GM12878 (cell line): ENCODE data around the gene TBC1D5.

ENCODE experiments used
- CTCF ChIP-seq, 3 experiments: IDR thresholded peaks in 2 of 3; conservative IDR thresholded peaks in 1 of 3; 2 replicates each; pipeline ENCODE4 v1.5.1; 2011; ENCODE audit warnings: low read depth in 3 of 3, low read length in 3 of 3, mild to moderate bottlenecking in 3 of 3, control low read depth in 2 of 3, moderate library complexity in 2 of 3, inconsistent platforms in 1 of 3, mixed read lengths in 1 of 3; ENCODE audit not compliant: control insufficient read depth in 2 of 3, insufficient read depth in 1 of 3; ENCODE audit errors: extremely low read depth in 1 of 3
- ELK1 ChIP-seq: IDR thresholded peaks from 2 replicates; pipeline ENCODE4 v1.6.1; 2012; ENCODE audit warnings: low read depth, low read length, improper control_type of control experiment
- FOXM1 ChIP-seq: IDR thresholded peaks from 2 replicates; pipeline ENCODE4 v1.6.1; 2012; ENCODE audit warnings: low read depth, mild to moderate bottlenecking, inconsistent platforms, low read length, moderate library complexity
- KDM1A ChIP-seq: fragments of 200-600 bp; sonication (generic); IDR thresholded peaks from 2 replicates; pipeline ENCODE4 v1.6.1; 2016; ENCODE audit warnings: borderline replicate concordance
- MXI1 ChIP-seq: fragments of 150-350 bp; IDR thresholded peaks from 2 replicates; pipeline ENCODE4 v1.6.1; 2011; ENCODE audit warnings: low read depth, mild to moderate bottlenecking, inconsistent platforms, low read length, improper control_type of control experiment
- POLR2A ChIP-seq: IDR thresholded peaks from 2 replicates; pipeline ENCODE4 v1.6.1; 2011; ENCODE audit warnings: low read depth, mild to moderate bottlenecking, low read length
- RAD21 ChIP-seq: IDR thresholded peaks from 2 replicates; pipeline ENCODE4 v1.6.1; 2011; ENCODE audit warnings: mild to moderate bottlenecking, low read depth, low read length, moderate library complexity; ENCODE audit not compliant: insufficient read depth
- SMARCA5 ChIP-seq: fragments of 450-650 bp; IDR thresholded peaks from 2 replicates; pipeline ENCODE4 v1.6.1; 2017; ENCODE audit warnings: mild to moderate bottlenecking
- ZBTB11 ChIP-seq: fragments of 450-650 bp; formaldehyde crosslinking; IDR thresholded peaks from 2 replicates; pipeline ENCODE4 v1.5.0; 2022; ENCODE audit warnings: mild to moderate bottlenecking, missing genetic modification characterization

- TF ChIP-seq SMARCA5: no peak
- TF ChIP-seq ELK1: no peak
- TF ChIP-seq POLR2A: no peak
- no peak for TF ChIP-seq FOXM1
- no peak for TF ChIP-seq CTCF (IDR thresholded peaks at IDR 0.05 in 2 of 3, conservative IDR thresholded peaks at IDR 0.05 in 1 of 3; ENCODE audit: control insufficient read depth in 2 of 3, extremely low read depth in 1 of 3, insufficient read depth in 1 of 3, low read depth in 3 of 3, low read length in 3 of 3)
- TF ChIP-seq KDM1A: no peak
- TF ChIP-seq RAD21: peak; percentile 30; the same call in 1 of the 2 replicates
- TF ChIP-seq ZBTB11: no peak
- TF ChIP-seq MXI1: no peak
These were observed 510.0 kb downstream of the TBC1D5 start for GRCh38 chr3:17232442-17232841.
